Fibroblast of lung (primary cell): ENCODE measurements around the gene ZNF697.

Experiments used
- EZH2 ChIP-seq: IDR thresholded peaks from 2 replicates; pipeline ENCODE4 v1.5.1; 2012; ENCODE audit warnings: low read length, control low read depth, mild to moderate bottlenecking; ENCODE audit errors: missing control alignments
- TF ChIP-seq, protein P1 (sequence below), 2 donors: IDR thresholded peaks in 1 of 2; conservative IDR thresholded peaks in 1 of 2; 1 replicate in 1 of 2; 2 replicates in 1 of 2; pipeline ENCODE4 v1.5.1; 2011 to 2012; ENCODE audit warnings: low read length in 2 of 2, control low read depth in 1 of 2, inconsistent platforms in 1 of 2, low read depth in 1 of 2, mild to moderate bottlenecking in 1 of 2

- TF ChIP-seq, protein P1, sequence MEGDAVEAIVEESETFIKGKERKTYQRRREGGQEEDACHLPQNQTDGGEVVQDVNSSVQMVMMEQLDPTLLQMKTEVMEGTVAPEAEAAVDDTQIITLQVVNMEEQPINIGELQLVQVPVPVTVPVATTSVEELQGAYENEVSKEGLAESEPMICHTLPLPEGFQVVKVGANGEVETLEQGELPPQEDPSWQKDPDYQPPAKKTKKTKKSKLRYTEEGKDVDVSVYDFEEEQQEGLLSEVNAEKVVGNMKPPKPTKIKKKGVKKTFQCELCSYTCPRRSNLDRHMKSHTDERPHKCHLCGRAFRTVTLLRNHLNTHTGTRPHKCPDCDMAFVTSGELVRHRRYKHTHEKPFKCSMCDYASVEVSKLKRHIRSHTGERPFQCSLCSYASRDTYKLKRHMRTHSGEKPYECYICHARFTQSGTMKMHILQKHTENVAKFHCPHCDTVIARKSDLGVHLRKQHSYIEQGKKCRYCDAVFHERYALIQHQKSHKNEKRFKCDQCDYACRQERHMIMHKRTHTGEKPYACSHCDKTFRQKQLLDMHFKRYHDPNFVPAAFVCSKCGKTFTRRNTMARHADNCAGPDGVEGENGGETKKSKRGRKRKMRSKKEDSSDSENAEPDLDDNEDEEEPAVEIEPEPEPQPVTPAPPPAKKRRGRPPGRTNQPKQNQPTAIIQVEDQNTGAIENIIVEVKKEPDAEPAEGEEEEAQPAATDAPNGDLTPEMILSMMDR (conservative IDR thresholded peaks at IDR 0.05 in 1 of 2, IDR thresholded peaks at IDR 0.05 in 1 of 2; ENCODE audit: low read depth in 1 of 2, low read length in 2 of 2), result no peak
- TF ChIP-seq EZH2, result no peak
Measured at GRCh38 chr1:119594376-119594775, 53.7 kb downstream of the ZNF697 start.
